GM12864 (cell line): ENCODE data around the gene DTWD1.
"Not testable (repeated sequence)": the region's sequence is repeated elsewhere in the genome, so short reads cannot be mapped to it uniquely, and the experiment has no call there.

Experiments used
- DNase-seq: peaks from one replicate; pipeline ENCODE4 v3.0.0-alpha.2; 2011; ENCODE audit warnings: low read depth
- H3K4me3 ChIP-seq: 2 replicates; pipeline ENCODE4 v1.5.1; 2011; ENCODE audit warnings: mild to moderate bottlenecking, low read depth, low read length, control low read depth
- CTCF ChIP-seq: IDR thresholded peaks from 2 replicates; pipeline ENCODE4 v1.5.1; 2011; ENCODE audit warnings: low read depth, mild to moderate bottlenecking, moderate library complexity, low read length, control low read depth, inconsistent platforms; ENCODE audit errors: missing control alignments

The DTWD1 gene

GRCh38 chr15:49620658-49621368, at the start of gene DTWD1, which contains the start of gene FAM227B:
Gene DTWD1 (plus strand): TSS chr15:49621048. CDS start chr15:49625168, 4,120 bp downstream.
Gene FAM227B (minus strand): TSS chr15:49620818. CDS start chr15:49615171, 5,647 bp downstream.
- DNase-seq, result peak; percentile 94
- peak within 1 kb of the TSS; percentile 74 for H3K4me3 ChIP-seq
- peak; percentile 3 for TF ChIP-seq CTCF

- TF ChIP-seq CTCF, result no peak
- no peak overlapping the region for H3K4me3 ChIP-seq
- no peak for DNase-seq
Measured at GRCh38 chr15:49573421-49573820, 47.4 kb upstream of the DTWD1 start.

- TF ChIP-seq CTCF, result no peak
- H3K4me3 ChIP-seq, result no peak overlapping the region
- no peak for DNase-seq
Measured at GRCh38 chr15:49589030-49589429, 31.8 kb upstream of the DTWD1 start.

GRCh38 chr15:49592829-49593316, 28.0 kb upstream of the DTWD1 start:
- not testable (repeated sequence) for DNase-seq, H3K4me3 ChIP-seq

- TF ChIP-seq CTCF, result no peak
- H3K4me3 ChIP-seq, result no peak overlapping the region
- no peak for DNase-seq
Measured at GRCh38 chr15:49604625-49605409, 16.0 kb upstream of the DTWD1 start.

GRCh38 chr15:49605588-49605987, 15.3 kb upstream of the DTWD1 start:
- TF ChIP-seq CTCF, result no peak
- no peak for DNase-seq
- H3K4me3 ChIP-seq, result no peak overlapping the region

- no peak overlapping the region for H3K4me3 ChIP-seq
- no peak for TF ChIP-seq CTCF
- DNase-seq, result no peak
Measured at GRCh38 chr15:49606594-49606993, 14.3 kb upstream of the DTWD1 start.
